GM21367 (cell line): ENCODE data around the gene GNG2.
A peak's percentile ranks its signal among the peaks of the same experiment; 100 is the strongest.

Experiments used
- ATAC-seq: cut with Tn5 transposase; IDR thresholded peaks from one replicate; pipeline ENCODE4 v1.9.1; 2021; ENCODE audit not compliant: unreplicated experiment

GNG2 gene

GRCh38 chr14:51938137-51938536 is 77.7 kb downstream of the GNG2 start:
- no peak for ATAC-seq

- no peak for ATAC-seq
Observed at GRCh38 chr14:51938821-51939220, 78.4 kb downstream of the GNG2 start.

GRCh38 chr14:51939226-51939625 is 78.8 kb downstream of the GNG2 start:
- ATAC-seq: no peak

- no peak for ATAC-seq
Observed at GRCh38 chr14:51939755-51940301, 79.4 kb downstream of the GNG2 start.

- no peak for ATAC-seq
Observed at GRCh38 chr14:51942971-51943370, 82.6 kb downstream of the GNG2 start.

GRCh38 chr14:51950007-51950406 is 89.6 kb downstream of the GNG2 start:
- no peak for ATAC-seq

- no peak for ATAC-seq
Observed at GRCh38 chr14:51951656-51952055, 91.2 kb downstream of the GNG2 start.

GRCh38 chr14:51954031-51954430 is 93.6 kb downstream of the GNG2 start:
- ATAC-seq: no peak

GRCh38 chr14:51954657-51955056 is 94.2 kb downstream of the GNG2 start:
- no peak for ATAC-seq

- no peak for ATAC-seq
Observed at GRCh38 chr14:51957950-51958349, 97.5 kb downstream of the GNG2 start.

GRCh38 chr14:51959928-51960327 is 99.5 kb downstream of the GNG2 start:
- ATAC-seq: no peak

GRCh38 chr14:51960866-51961265 is 100.5 kb downstream of the GNG2 start:
- ATAC-seq: no peak

- no peak for ATAC-seq
Observed at GRCh38 chr14:51962711-51963110, 102.3 kb downstream of the GNG2 start.

- ATAC-seq: no peak
Observed at GRCh38 chr14:51963286-51963685, 102.9 kb downstream of the GNG2 start.

- ATAC-seq: no peak
Observed at GRCh38 chr14:51967521-51967920, 107.1 kb downstream of the GNG2 start.

- no peak for ATAC-seq
Observed at GRCh38 chr14:51969852-51970540, 109.6 kb downstream of the GNG2 start.

GRCh38 chr14:51972566-51972965 is 112.2 kb downstream of the GNG2 start:
- no peak for ATAC-seq

GRCh38 chr14:51977075-51977474 is 116.7 kb downstream of the GNG2 start:
- no peak for ATAC-seq

- ATAC-seq: no peak
Observed at GRCh38 chr14:51978681-51979085, 118.3 kb downstream of the GNG2 start.

GRCh38 chr14:51979088-51979709 is 118.8 kb downstream of the GNG2 start:
- ATAC-seq: peak; percentile 70

GRCh38 chr14:51981218-51981854 is 120.9 kb downstream of the GNG2 start:
- ATAC-seq: no peak

GRCh38 chr14:51988221-51988620 is 127.8 kb downstream of the GNG2 start:
- ATAC-seq: no peak
